Adipocyte (in vitro differentiated cells): Measurements from ENCODE around the gene PTPRK.

Source experiments
- DNase-seq: peaks from one replicate; pipeline ENCODE4 v3.0.0-alpha.2; 2015; ENCODE audit warnings: low read depth
- H3K27me3 ChIP-seq: replicated peaks from 2 replicates; pipeline ENCODE4 v1.7.0; 2013; ENCODE audit warnings: mild to moderate bottlenecking, low read length, moderate library complexity; ENCODE audit not compliant: control insufficient read depth, insufficient read depth
- H3K36me3 ChIP-seq: 2 replicates; pipeline ENCODE4 v1.7.0; 2013; ENCODE audit warnings: low read length, mild to moderate bottlenecking, moderate library complexity; ENCODE audit not compliant: control insufficient read depth, insufficient read depth, severe bottlenecking
- H3K4me1 ChIP-seq: 2 replicates; pipeline ENCODE4 v1.7.0; 2013; ENCODE audit warnings: mild to moderate bottlenecking, low read length, moderate library complexity; ENCODE audit not compliant: control insufficient read depth, insufficient read depth
- H3K4me3 ChIP-seq: 2 replicates; pipeline ENCODE4 v1.7.0; 2013; ENCODE audit warnings: mild to moderate bottlenecking, low read length, moderate library complexity
- H3K9ac ChIP-seq: 2 replicates; pipeline ENCODE4 v1.7.0; 2013; ENCODE audit warnings: mild to moderate bottlenecking, low read length, moderate library complexity
- H3K9me3 ChIP-seq: 2 replicates; pipeline ENCODE4 v1.7.0; 2013; ENCODE audit warnings: mild to moderate bottlenecking, low read length, moderate library complexity; ENCODE audit not compliant: control insufficient read depth

PTPRK gene

DNA sequence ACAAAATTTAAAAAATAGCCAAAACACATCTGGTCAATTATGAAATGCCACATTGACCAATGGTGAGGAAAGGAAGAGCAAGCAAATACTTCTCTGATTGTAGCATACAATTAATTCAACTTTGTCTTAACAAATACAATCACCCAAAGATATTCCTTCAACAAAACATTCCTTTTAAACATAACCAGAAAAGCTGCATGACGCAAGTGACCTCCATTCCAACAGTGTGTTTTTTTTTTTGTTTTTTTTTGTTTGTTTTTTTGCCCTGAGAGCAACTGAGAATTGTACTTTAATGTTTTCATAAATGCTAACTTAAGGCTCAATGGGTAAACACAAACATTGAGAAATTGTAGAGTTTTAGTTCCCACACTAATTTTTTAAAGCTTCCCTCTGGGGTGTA is 184.4 kb downstream of the PTPRK start:
- H3K4me3 ChIP-seq: no peak overlapping the region
- no peak overlapping the region for H3K9ac ChIP-seq
- no peaks in the 10 kb centered on the region for H3K9me3 ChIP-seq
- peak; percentile 42 for DNase-seq
- H3K36me3 ChIP-seq: no peaks in the 10 kb centered on the region
- H3K4me1 ChIP-seq: peaks cover 8% of the 10 kb centered on the region
- H3K27me3 ChIP-seq: no peaks in the 10 kb centered on the region

- DNase-seq: no peak
- H3K27me3 ChIP-seq: no peaks in the 10 kb centered on the region
- H3K9me3 ChIP-seq: no peaks in the 10 kb centered on the region
- no peak overlapping the region for H3K9ac ChIP-seq
- no peaks in the 10 kb centered on the region for H3K36me3 ChIP-seq
- H3K4me1 ChIP-seq: no peaks in the 10 kb centered on the region
- H3K4me3 ChIP-seq: no peak overlapping the region
Measured at GRCh38 chr6:128333581-128334223, 186.7 kb downstream of the PTPRK start.

GRCh38 chr6:128327890-128328289 is 192.5 kb downstream of the PTPRK start:
- Histone ChIP-seq H3K36me3 (no peaks in the 10 kb centered on the region), H3K4me3 (no peak overlapping the region), H3K27me3 (no peaks in the 10 kb centered on the region), H3K4me1 (no peaks in the 10 kb centered on the region), H3K9me3 (no peaks in the 10 kb centered on the region), H3K9ac (no peak overlapping the region)
- peak; percentile 43 for DNase-seq

GRCh38 chr6:128323011-128323410 is 197.4 kb downstream of the PTPRK start:
- no peaks in the 10 kb centered on the region for H3K36me3 ChIP-seq
- no peaks in the 10 kb centered on the region for H3K9me3 ChIP-seq
- no peaks in the 10 kb centered on the region for H3K27me3 ChIP-seq
- no peak overlapping the region for H3K4me3 ChIP-seq
- no peak overlapping the region for H3K9ac ChIP-seq
- no peaks in the 10 kb centered on the region for H3K4me1 ChIP-seq
- no peak for DNase-seq

- Histone ChIP-seq H3K9ac (no peak overlapping the region), H3K4me3 (no peak overlapping the region), H3K36me3 (no peaks in the 10 kb centered on the region), H3K27me3 (no peaks in the 10 kb centered on the region), H3K4me1 (no peaks in the 10 kb centered on the region), H3K9me3 (no peaks in the 10 kb centered on the region)
- DNase-seq: no peak
Measured at GRCh38 chr6:128319946-128320345, 200.5 kb downstream of the PTPRK start.

DNA sequence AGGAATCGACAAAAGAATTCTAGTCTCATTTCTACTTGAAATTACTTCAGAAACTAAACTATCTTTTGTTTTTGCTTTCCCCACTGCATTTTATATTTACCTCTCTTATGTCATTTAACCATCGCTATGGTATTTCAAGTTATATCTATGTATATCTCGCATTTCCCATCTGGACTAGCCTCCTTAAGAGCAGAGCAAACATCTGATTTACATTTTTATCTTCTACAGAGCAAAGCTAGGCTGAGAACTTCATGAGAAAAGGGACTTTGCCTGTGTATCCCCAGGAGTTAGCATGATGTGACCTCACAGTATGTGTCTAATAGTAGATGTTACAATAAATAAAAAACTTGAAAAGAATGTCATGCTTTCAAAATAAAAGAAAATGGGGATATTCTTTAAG is 201.2 kb downstream of the PTPRK start:
- Histone ChIP-seq H3K9ac (no peak overlapping the region), H3K27me3 (no peaks in the 10 kb centered on the region), H3K36me3 (no peaks in the 10 kb centered on the region), H3K9me3 (no peaks in the 10 kb centered on the region), H3K4me1 (no peaks in the 10 kb centered on the region), H3K4me3 (no peak overlapping the region)
- DNase-seq: no peak

- DNase-seq: no peak
- Histone ChIP-seq H3K27me3 (no peaks in the 10 kb centered on the region), H3K4me1 (no peaks in the 10 kb centered on the region), H3K9ac (no peak overlapping the region), H3K9me3 (no peaks in the 10 kb centered on the region), H3K4me3 (no peak overlapping the region), H3K36me3 (no peaks in the 10 kb centered on the region)
Measured at GRCh38 chr6:128316258-128316929, 204.0 kb downstream of the PTPRK start.

GRCh38 chr6:128314190-128314589 is 206.2 kb downstream of the PTPRK start:
- Histone ChIP-seq H3K4me1 (no peaks in the 10 kb centered on the region), H3K4me3 (no peak overlapping the region), H3K36me3 (no peaks in the 10 kb centered on the region), H3K27me3 (no peaks in the 10 kb centered on the region), H3K9ac (no peak overlapping the region), H3K9me3 (no peaks in the 10 kb centered on the region)
- no peak for DNase-seq

DNA sequence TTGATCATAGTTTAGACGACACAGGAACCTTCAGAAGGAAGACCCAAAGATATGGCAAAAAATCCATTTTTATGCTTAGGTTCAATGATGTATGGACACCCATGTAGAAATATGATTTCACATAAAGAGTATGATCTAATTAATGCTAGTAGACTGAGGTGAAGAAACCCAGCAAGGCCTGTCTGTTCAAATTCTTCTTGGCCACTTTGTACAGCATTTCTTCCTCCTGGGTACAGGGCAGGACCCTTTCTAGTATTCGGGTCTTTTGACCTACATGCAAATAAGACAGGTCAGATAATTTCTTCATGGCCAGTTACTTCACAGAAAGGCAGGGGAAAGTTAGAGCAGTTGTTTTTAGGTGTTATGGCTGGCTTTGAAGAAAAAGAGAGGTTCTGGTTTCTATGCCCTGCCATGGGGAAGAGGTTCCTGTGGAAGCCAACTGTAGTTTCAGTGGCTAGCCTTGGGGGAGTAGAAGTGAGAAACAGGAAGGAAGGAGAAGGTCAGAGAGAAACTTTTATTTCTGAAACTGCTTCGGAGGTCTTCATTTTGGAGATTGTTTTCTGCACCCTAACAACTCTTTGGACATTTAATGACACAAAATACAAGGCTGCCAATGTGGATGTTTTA is 208.3 kb downstream of the PTPRK start:
- Histone ChIP-seq H3K36me3 (no peaks in the 10 kb centered on the region), H3K4me3 (no peak overlapping the region), H3K9ac (no peak overlapping the region), H3K9me3 (no peaks in the 10 kb centered on the region), H3K27me3 (no peaks in the 10 kb centered on the region), H3K4me1 (no peaks in the 10 kb centered on the region)
- no peak for DNase-seq

GRCh38 chr6:128310451-128310850 is 209.9 kb downstream of the PTPRK start:
- Histone ChIP-seq H3K9me3 (no peaks in the 10 kb centered on the region), H3K4me3 (no peak overlapping the region), H3K9ac (no peak overlapping the region), H3K27me3 (no peaks in the 10 kb centered on the region), H3K36me3 (no peaks in the 10 kb centered on the region), H3K4me1 (no peaks in the 10 kb centered on the region)
- no peak for DNase-seq

DNA sequence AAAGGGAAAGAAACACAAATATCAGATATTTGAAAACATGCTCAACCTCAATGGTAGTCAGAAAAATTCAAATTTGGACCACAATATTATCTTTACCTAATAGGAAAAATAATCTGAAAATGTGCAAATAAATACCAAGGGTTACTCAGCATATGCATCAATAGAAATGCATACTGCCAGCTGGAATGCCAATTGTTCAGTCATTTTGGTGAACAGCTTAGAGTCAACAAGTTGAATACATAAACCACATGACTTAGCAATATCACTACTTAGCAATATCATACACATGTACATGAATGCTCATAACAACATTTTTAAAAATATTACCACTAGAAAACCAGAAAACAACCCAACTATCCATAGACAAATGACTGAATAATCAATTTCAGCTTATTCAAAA is 212.7 kb downstream of the PTPRK start:
- Histone ChIP-seq H3K4me1 (no peaks in the 10 kb centered on the region), H3K9me3 (no peaks in the 10 kb centered on the region), H3K9ac (no peak overlapping the region), H3K4me3 (no peak overlapping the region), H3K36me3 (no peaks in the 10 kb centered on the region), H3K27me3 (no peaks in the 10 kb centered on the region)
- no peak for DNase-seq
